Keratinocyte (primary cell): ENCODE measurements around the gene RASAL2.

Experiments used
- EZH2 ChIP-seq: IDR thresholded peaks from one replicate; pipeline ENCODE4 v1.6.1; 2012; ENCODE audit warnings: inconsistent platforms, mild to moderate bottlenecking, low read length, moderate library complexity
- TF ChIP-seq, protein P1 (sequence below), 3 experiments: IDR thresholded peaks in 1 of 3; conservative IDR thresholded peaks in 1 of 3; optimal IDR thresholded peaks in 1 of 3; 2 replicates in 2 of 3; 3 replicates in 1 of 3; pipeline versions ENCODE3 to v1.5.1; 2011; ENCODE audit warnings: low read length in 3 of 3, mild to moderate bottlenecking in 3 of 3, moderate library complexity in 2 of 3, control low read depth in 1 of 3, inconsistent platforms in 1 of 3; ENCODE audit not compliant: insufficient read depth in 2 of 3; ENCODE audit errors: extremely low read depth in 1 of 3

DNA sequence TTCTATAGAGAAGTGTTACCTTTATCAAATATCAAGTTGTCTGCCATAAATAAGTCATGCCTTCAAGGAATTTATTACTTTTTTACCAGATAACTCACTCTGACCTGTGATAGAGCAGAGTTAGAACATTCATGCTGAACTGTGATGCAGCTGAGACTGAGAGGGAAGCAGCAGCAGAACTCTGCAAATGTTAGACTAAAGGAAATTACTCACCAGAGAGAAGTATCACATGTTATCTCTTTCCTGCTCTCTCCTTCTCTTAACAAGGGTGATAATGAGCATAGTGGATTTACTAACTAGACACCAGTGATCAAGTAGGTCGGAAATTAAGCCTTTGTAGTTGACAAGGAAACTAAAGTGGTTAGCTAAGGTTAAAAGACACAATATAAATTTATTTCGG, 181.6 kb downstream of the RASAL2 start:
- TF ChIP-seq, protein P1, sequence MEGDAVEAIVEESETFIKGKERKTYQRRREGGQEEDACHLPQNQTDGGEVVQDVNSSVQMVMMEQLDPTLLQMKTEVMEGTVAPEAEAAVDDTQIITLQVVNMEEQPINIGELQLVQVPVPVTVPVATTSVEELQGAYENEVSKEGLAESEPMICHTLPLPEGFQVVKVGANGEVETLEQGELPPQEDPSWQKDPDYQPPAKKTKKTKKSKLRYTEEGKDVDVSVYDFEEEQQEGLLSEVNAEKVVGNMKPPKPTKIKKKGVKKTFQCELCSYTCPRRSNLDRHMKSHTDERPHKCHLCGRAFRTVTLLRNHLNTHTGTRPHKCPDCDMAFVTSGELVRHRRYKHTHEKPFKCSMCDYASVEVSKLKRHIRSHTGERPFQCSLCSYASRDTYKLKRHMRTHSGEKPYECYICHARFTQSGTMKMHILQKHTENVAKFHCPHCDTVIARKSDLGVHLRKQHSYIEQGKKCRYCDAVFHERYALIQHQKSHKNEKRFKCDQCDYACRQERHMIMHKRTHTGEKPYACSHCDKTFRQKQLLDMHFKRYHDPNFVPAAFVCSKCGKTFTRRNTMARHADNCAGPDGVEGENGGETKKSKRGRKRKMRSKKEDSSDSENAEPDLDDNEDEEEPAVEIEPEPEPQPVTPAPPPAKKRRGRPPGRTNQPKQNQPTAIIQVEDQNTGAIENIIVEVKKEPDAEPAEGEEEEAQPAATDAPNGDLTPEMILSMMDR (optimal IDR thresholded peaks at IDR 0.05 in 1 of 3, IDR thresholded peaks at IDR 0.05 in 1 of 3, conservative IDR thresholded peaks at IDR 0.05 in 1 of 3; ENCODE audit: extremely low read depth in 1 of 3, insufficient read depth in 2 of 3, low read length in 3 of 3), result no peak
- TF ChIP-seq EZH2, result no peak
